H54 (cell line): ENCODE results near the gene STX1B.

ENCODE experiments used
- DNase-seq: peaks from one replicate; pipeline ENCODE4 v3.0.0; 2011; ENCODE audit warnings: low spot score, mixed read lengths; ENCODE audit not compliant: insufficient read length
- FAIRE-seq: peaks from 3 replicates; lab custom pipeline; 2011; peaks lifted over from hg19 to GRCh38; lab: Jason Lieb, UNC
- POLR2A ChIP-seq: IDR thresholded peaks from 2 replicates; pipeline ENCODE4 v1.6.1; 2011; ENCODE audit warnings: low read depth, mild to moderate bottlenecking, low read length

STX1B gene

GRCh38 chr16:30983898-30984610 lies 26.4 kb downstream of the STX1B start:
- TF ChIP-seq POLR2A, result no peak
- DNase-seq, result no peak
- FAIRE-seq, result no peak

GRCh38 chr16:30983289-30983889 lies 27.0 kb downstream of the STX1B start:
- DNase-seq (no peak), FAIRE-seq (no peak)
- no peak for TF ChIP-seq POLR2A

GRCh38 chr16:30982548-30983288 lies 27.7 kb downstream of the STX1B start:
- DNase-seq (no peak), FAIRE-seq (no peak)
- no peak for TF ChIP-seq POLR2A

GRCh38 chr16:30980959-30981358 lies 29.5 kb downstream of the STX1B start:
- FAIRE-seq (no peak), DNase-seq (no peak)
- no peak for TF ChIP-seq POLR2A

- TF ChIP-seq POLR2A, result no peak
- DNase-seq, result no peak
- FAIRE-seq, result no peak
Observed at GRCh38 chr16:30980434-30980833, 30.0 kb downstream of the STX1B start.

GRCh38 chr16:30980023-30980371 lies 30.4 kb downstream of the STX1B start:
- FAIRE-seq, result no peak
- TF ChIP-seq POLR2A, result no peak
- no peak for DNase-seq

GRCh38 chr16:30979170-30980022 lies 31.0 kb downstream of the STX1B start:
- TF ChIP-seq POLR2A, result no peak
- no peak for DNase-seq
- FAIRE-seq, result no peak

GRCh38 chr16:30977502-30977901 lies 32.9 kb downstream of the STX1B start:
- FAIRE-seq (no peak), DNase-seq (no peak)
- TF ChIP-seq POLR2A, result no peak

- FAIRE-seq, result no peak
- DNase-seq, result no peak
- no peak for TF ChIP-seq POLR2A
Observed at GRCh38 chr16:30976486-30976885, 34.0 kb downstream of the STX1B start.

- DNase-seq, result no peak
- FAIRE-seq, result no peak
- TF ChIP-seq POLR2A, result no peak
Observed at GRCh38 chr16:30974348-30974747, 36.1 kb downstream of the STX1B start.

- DNase-seq, result no peak
- TF ChIP-seq POLR2A, result no peak
- FAIRE-seq, result no peak
Observed at GRCh38 chr16:30972872-30973271, 37.6 kb downstream of the STX1B start.

- FAIRE-seq (no peak), DNase-seq (no peak)
- no peak for TF ChIP-seq POLR2A
Observed at GRCh38 chr16:30971298-30971697, 39.1 kb downstream of the STX1B start.

GRCh38 chr16:30969246-30969842 lies 41.1 kb downstream of the STX1B start:
- DNase-seq (no peak), FAIRE-seq (no peak)
- no peak for TF ChIP-seq POLR2A
